Measurements from ENCODE around the gene KIAA0825. TPM values are rescaled to one million over a fixed set of nuclear protein-coding genes. Genes with fewer than 3 reads are reported as not detected.
A peak's percentile ranks its signal among the peaks of the same experiment; 100 is the strongest.

KIAA0825 gene
- total RNA-seq, 1 experiment from 2014 or later, result 1.3 TPM

GRCh38 chr5:94199566-94199965 lies 418.8 kb downstream of the KIAA0825 start:
- ChIA-PET CTCF (no interaction called here), POLR2A (no interaction called here)
- no peak overlapping the region for H3K4me3 Mint-ChIP-seq
- peak; percentile 51 for ATAC-seq
- no peaks in the 10 kb centered on the region for H3K27me3 Mint-ChIP-seq (ENCODE audit: low read depth)
- peaks cover 36% of the 10 kb centered on the region for H3K4me1 Mint-ChIP-seq
- no peaks in the 10 kb centered on the region; the same call in 1 of the 2 replicates for H3K36me3 Mint-ChIP-seq
- no peaks in the 10 kb centered on the region for H3K9me3 Mint-ChIP-seq
- TF ChIP-seq ZNF416 (CRISPR knock-in tag; IDR thresholded peaks at IDR 0.05) (no peak), EMX1 (CRISPR knock-in tag; IDR thresholded peaks at IDR 0.05) (no peak), ZNF512 (CRISPR knock-in tag; IDR thresholded peaks at IDR 0.05; ENCODE audit: borderline replicate concordance) (no peak), NR2C2 (CRISPR knock-in tag; IDR thresholded peaks at IDR 0.05) (no peak), IRF1 (CRISPR knock-in tag; IDR thresholded peaks at IDR 0.05) (no peak), ZNF232 (CRISPR knock-in tag; IDR thresholded peaks at IDR 0.05) (no peak), ATF3 (CRISPR knock-in tag; conservative IDR thresholded peaks at IDR 0.05) (no peak), NR1H2 (CRISPR knock-in tag; IDR thresholded peaks at IDR 0.05) (no peak), ZNF396 (CRISPR knock-in tag; IDR thresholded peaks at IDR 0.05; ENCODE audit: borderline replicate concordance) (no peak), ZNF219 (CRISPR knock-in tag; IDR thresholded peaks at IDR 0.05; ENCODE audit: borderline replicate concordance) (no peak), JUN (CRISPR knock-in tag; IDR thresholded peaks at IDR 0.05) (no peak), NR3C1 (CRISPR knock-in tag; conservative IDR thresholded peaks at IDR 0.05; ENCODE audit: low read depth) (no peak), ZBTB43 (CRISPR knock-in tag; IDR thresholded peaks at IDR 0.05) (no peak), ZNF532 (CRISPR knock-in tag; IDR thresholded peaks at IDR 0.05; ENCODE audit: borderline replicate concordance) (no peak)
- H3K27ac Mint-ChIP-seq, result no peak overlapping the region
- DNase-seq (ENCODE audit: low spot score), result no peak

- no peaks in the 10 kb centered on the region for H3K27me3 Mint-ChIP-seq (ENCODE audit: low read depth)
- ChIA-PET CTCF (no interaction called here), POLR2A (no interaction called here)
- H3K9me3 Mint-ChIP-seq, result no peaks in the 10 kb centered on the region
- DNase-seq (ENCODE audit: low spot score) (no peak), ATAC-seq (no peak)
- H3K4me1 Mint-ChIP-seq, result peaks cover 44% of the 10 kb centered on the region
- no peak overlapping the region for H3K27ac Mint-ChIP-seq
- H3K4me3 Mint-ChIP-seq, result no peak overlapping the region
- no peaks in the 10 kb centered on the region; the same call in 1 of the 2 replicates for H3K36me3 Mint-ChIP-seq
- no peak for TF ChIP-seq AR (CRISPR knock-in tag; IDR thresholded peaks at IDR 0.05)
- TF ChIP-seq OVOL2 (CRISPR knock-in tag; IDR thresholded peaks at IDR 0.05; ENCODE audit: borderline replicate concordance), result no peak
- no peak for TF ChIP-seq ZNF121 (CRISPR knock-in tag; IDR thresholded peaks at IDR 0.05)
- no peak for TF ChIP-seq EMX1 (CRISPR knock-in tag; IDR thresholded peaks at IDR 0.05)
- TF ChIP-seq PRRX2 (CRISPR knock-in tag; IDR thresholded peaks at IDR 0.05), result no peak
- TF ChIP-seq E2F4 (CRISPR knock-in tag; IDR thresholded peaks at IDR 0.05; ENCODE audit: borderline replicate concordance, low read depth), result no peak
- TF ChIP-seq JAZF1 (CRISPR knock-in tag; IDR thresholded peaks at IDR 0.05), result no peak
- TF ChIP-seq CTCF (IDR thresholded peaks at IDR 0.05), result no peak
- TF ChIP-seq GTF2I (CRISPR knock-in tag; conservative IDR thresholded peaks at IDR 0.05), result no peak
Measured at GRCh38 chr5:94197970-94198369, 420.4 kb downstream of the KIAA0825 start.
